Testis (tissue), 3 donors: ENCODE data around the gene PKNOX2. TPM values are rescaled to one million over a fixed set of nuclear protein-coding genes. Genes with fewer than 3 reads are reported as not detected.

Experiments
- DNase-seq: peaks from one replicate; pipeline ENCODE4 v3.0.0-alpha.2; 2019
- H3K27ac ChIP-seq, 2 donors: fragments of 200-600 bp; sonication (generic); one replicate each; pipeline ENCODE4 v1.5.1; 2019
- H3K27me3 ChIP-seq: fragments of 200-600 bp; sonication (generic); one replicate; pipeline ENCODE4 v1.5.1; 2019
- H3K36me3 ChIP-seq: fragments of 200-600 bp; sonication (generic); one replicate; pipeline ENCODE4 v1.5.1; 2017; ENCODE audit warnings: low read depth; ENCODE audit errors: missing control alignments
- H3K4me1 ChIP-seq: fragments of 200-600 bp; sonication (generic); one replicate; pipeline ENCODE4 v1.5.1; 2019
- H3K4me3 ChIP-seq, 2 donors: fragments of 200-600 bp; sonication (generic); one replicate each; pipeline ENCODE4 v1.5.1; 2017 to 2019
- H3K9me3 ChIP-seq: fragments of 200-600 bp; sonication (generic); one replicate; pipeline ENCODE4 v1.5.1; 2017
- CTCF ChIP-seq, 3 experiments: fragments of 450-650 bp in 2 of 3; fragments of 200-600 bp in 1 of 3; sonication (generic) in 1 of 3; IDR thresholded peaks; one replicate each; pipeline ENCODE4 v1.5.1; 2016 to 2019; ENCODE audit warnings: antibody characterized with exemption in 3 of 3, mild to moderate bottlenecking in 2 of 3, moderate library complexity in 1 of 3
- POLR2A ChIP-seq: fragments of 450-650 bp; IDR thresholded peaks from one replicate; pipeline ENCODE4 v1.6.1; 2017; ENCODE audit warnings: antibody characterized with exemption, mild to moderate bottlenecking, moderate library complexity
- WGBS, 2 donors: methylation state at CpG; one replicate each; pipeline ENCODE4 v1.1.5; 2018; 5-methylcytosine and 5-hydroxymethylcytosine counted together
- intact Hi-C: fragments of 100-400 bp; cut with DNase I; formaldehyde crosslinking; loops from one replicate; pipeline ENCODE4 v1.15.1; 2023; ENCODE audit warnings: low total_unique reads
- polyA plus RNA-seq: library from polyadenylated mRNA; stranded (reverse); fragments of 350-450 nt; fragmentation: Illumina TruSeq; extraction: RNeasy Lipid Tissue Mini Kit (QIAGEN cat#74804); gene quantifications from one replicate; pipeline ENCODE4 v1.2.3, GENCODE V29; 2014; ENCODE audit warnings: low read depth, low replicate concordance; ENCODE audit not compliant: insufficient read depth
- total RNA-seq, 2 donors: library from RNA; depleted of rRNA; stranded (reverse); fragments of >200 nt; gene quantifications; one replicate each; pipeline ENCODE4 v1.2.3, GENCODE V29; 2016

Gene PKNOX2
- total and polyA plus RNA-seq, 3 donors from 2014 or later = 5.5 to 10.4 (median 7.3) TPM

GRCh38 chr11:125327518-125328224, 163.1 kb downstream of the PKNOX2 start:
- TF ChIP-seq POLR2A = no peak
- no peak for TF ChIP-seq CTCF (IDR thresholded peaks at IDR 0.05)
- Histone ChIP-seq H3K4me3 (no peak overlapping the region), H3K27me3 (no peaks in the 10 kb centered on the region), H3K9me3 (no peaks in the 10 kb centered on the region), H3K27ac (no peak overlapping the region), H3K4me1 (no peaks in the 10 kb centered on the region), H3K36me3 (no peaks in the 10 kb centered on the region)
- no peak for DNase-seq
- WGBS, 2 donors = 71 to 80% methylated on average over 6 to 7 of the region's 7 CpGs
- intact Hi-C loops = no loop called here

GRCh38 chr11:125328225-125328580, 163.7 kb downstream of the PKNOX2 start:
- Histone ChIP-seq H3K27ac (no peak overlapping the region), H3K9me3 (no peaks in the 10 kb centered on the region), H3K4me3 (no peak overlapping the region), H3K27me3 (no peaks in the 10 kb centered on the region), H3K4me1 (no peaks in the 10 kb centered on the region), H3K36me3 (no peaks in the 10 kb centered on the region)
- no peak for DNase-seq
- 92 to 100% methylated on average over 1 of the region's 1 CpG for WGBS, 2 donors
- intact Hi-C loops = no loop called here
- no peak for TF ChIP-seq POLR2A
- no peak for TF ChIP-seq CTCF (IDR thresholded peaks at IDR 0.05)

- Histone ChIP-seq H3K36me3 (no peaks in the 10 kb centered on the region), H3K9me3 (no peaks in the 10 kb centered on the region), H3K27me3 (no peaks in the 10 kb centered on the region), H3K4me3 (no peak overlapping the region), H3K27ac (no peak overlapping the region), H3K4me1 (peaks cover 2% of the 10 kb centered on the region)
- no peak for DNase-seq
- WGBS, 2 donors = 60 to 65% methylated on average over 9 of the region's 9 CpGs
- intact Hi-C loops = no loop called here
- no peak for TF ChIP-seq POLR2A
- no peak for TF ChIP-seq CTCF (IDR thresholded peaks at IDR 0.05)
Observed at GRCh38 chr11:125329786-125330185, 165.2 kb downstream of the PKNOX2 start.

GRCh38 chr11:125330462-125331325, 166.1 kb downstream of the PKNOX2 start:
- 92 to 96% methylated on average over 10 of the region's 10 CpGs for WGBS, 2 donors
- Histone ChIP-seq H3K4me1 (peaks cover 8% of the 10 kb centered on the region), H3K4me3 (no peak overlapping the region), H3K27ac (no peak overlapping the region), H3K27me3 (no peaks in the 10 kb centered on the region), H3K9me3 (no peaks in the 10 kb centered on the region), H3K36me3 (no peaks in the 10 kb centered on the region)
- intact Hi-C loops = no loop called here
- TF ChIP-seq POLR2A = no peak
- no peak for TF ChIP-seq CTCF (IDR thresholded peaks at IDR 0.05)
- no peak for DNase-seq
